HCEC 1CT (cell line): ENCODE data around the gene HTRA3.

Experiments used
- DNase-seq: peaks from one replicate; pipeline ENCODE4 v3.0.0-alpha.2; 2017

Gene HTRA3

GRCh38 chr4:8316251-8316771 is 46.8 kb downstream of the HTRA3 start:
- DNase-seq, result no peak

DNA sequence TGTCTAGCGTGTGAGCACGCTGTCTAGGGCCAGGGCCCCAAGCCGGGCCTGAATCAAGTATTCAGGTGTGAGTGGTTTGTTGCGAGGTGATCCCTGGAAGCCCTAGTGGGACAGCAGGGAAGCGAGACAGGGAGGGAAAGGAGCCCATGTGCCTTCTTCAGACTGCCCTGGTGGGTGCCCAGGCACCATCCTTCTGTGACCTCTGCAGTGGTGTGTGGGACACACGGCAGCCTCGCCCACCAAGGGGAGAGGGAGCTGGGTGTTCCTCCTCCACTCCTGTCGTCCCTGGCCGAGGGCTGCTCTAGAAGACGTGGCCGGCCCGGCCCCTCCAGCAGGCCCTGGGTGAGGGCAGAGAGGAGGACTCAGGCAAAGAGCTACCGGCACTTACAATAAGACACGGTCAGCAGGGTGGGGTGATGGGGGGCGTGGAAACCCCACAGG is 47.4 kb downstream of the HTRA3 start:
- DNase-seq, result no peak

DNA sequence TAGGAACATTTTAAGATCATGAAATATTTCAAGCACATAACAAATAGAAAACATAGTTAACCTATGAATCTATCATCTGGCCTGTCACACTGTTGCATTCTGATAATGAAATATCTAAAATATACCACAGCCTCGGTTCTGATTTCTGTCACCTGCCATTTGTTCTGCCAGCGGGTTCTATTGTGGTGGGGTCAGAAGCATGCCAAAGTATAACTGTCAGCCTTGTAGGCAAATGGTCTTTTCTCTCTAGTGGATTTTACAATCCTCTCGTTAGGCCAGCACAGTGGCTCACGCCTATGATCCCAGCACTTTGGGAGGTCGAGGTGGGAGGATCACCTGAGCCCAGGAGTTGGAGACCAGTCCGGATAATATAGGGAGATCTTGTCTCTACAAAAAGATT is 47.9 kb downstream of the HTRA3 start:
- DNase-seq, result no peak

GRCh38 chr4:8318509-8318908 is 49.0 kb downstream of the HTRA3 start:
- DNase-seq, result no peak

DNA sequence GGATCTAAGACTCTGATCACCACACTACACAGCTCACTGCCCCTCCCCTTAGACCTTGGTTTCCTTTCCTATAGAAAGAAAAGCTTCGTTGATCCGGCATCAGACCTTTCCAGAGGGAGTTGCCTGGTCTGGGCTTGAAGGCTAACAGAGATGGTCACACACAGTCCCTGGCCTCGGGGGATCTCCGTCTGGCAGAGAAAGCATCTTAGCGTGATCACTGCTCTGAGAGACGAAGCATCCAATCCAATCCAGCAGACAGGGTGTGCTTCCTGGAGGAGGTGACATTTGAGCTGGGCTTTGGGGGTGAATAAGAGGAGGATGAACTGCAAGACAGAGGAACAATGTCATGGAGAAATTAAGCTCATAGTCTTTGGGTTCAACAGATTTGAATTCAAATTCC is 49.5 kb downstream of the HTRA3 start:
- no peak for DNase-seq

DNA sequence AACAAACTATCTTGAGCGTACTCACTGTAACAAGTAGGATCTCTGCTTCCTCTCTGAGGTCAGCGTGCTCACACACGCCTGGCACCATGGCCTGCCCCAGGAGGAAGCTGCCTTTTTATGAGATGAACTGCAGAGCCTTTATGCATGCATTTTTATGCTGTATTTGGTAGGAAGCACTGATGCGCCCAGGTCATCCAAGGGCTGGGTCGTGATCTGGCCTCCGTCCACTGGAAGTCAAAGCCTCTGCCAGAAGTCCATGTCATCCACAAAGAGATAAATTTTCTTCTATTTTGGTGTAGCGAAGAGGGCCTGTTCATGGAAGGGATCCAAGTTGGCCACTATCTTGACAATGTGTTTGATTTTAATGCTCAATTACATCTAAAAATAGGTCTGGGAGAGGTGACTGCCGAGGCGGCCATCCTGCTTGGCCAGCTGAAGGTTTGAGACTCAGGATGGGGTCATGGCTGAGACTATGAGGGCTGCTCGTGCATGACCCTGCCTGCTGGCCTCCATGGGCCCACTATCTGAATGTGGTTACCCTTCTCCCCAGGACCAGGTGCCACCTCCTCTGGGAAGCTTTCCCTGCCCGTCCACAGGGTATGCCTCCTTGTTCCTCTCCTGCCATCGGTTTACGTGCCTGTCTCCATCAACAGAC is 50.3 kb downstream of the HTRA3 start:
- no peak for DNase-seq

- DNase-seq, result no peak
Measured at GRCh38 chr4:8320386-8320750, 50.8 kb downstream of the HTRA3 start.

DNA sequence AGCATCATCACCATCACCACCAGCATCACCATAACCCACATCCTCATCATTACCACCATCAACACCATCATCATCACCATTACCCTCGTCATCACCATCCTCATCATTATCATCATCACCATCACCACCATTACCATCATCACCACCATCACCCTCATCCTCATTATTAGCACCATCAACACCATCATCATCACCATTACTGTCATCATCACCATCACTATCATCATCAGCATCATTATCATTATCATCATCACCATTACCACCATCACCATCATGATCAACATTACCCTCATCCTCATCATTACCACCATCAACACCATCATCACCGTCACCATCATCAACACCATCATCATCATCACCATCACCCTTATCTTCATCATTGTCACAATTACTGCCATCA is 51.7 kb downstream of the HTRA3 start:
- DNase-seq, result no peak

DNA sequence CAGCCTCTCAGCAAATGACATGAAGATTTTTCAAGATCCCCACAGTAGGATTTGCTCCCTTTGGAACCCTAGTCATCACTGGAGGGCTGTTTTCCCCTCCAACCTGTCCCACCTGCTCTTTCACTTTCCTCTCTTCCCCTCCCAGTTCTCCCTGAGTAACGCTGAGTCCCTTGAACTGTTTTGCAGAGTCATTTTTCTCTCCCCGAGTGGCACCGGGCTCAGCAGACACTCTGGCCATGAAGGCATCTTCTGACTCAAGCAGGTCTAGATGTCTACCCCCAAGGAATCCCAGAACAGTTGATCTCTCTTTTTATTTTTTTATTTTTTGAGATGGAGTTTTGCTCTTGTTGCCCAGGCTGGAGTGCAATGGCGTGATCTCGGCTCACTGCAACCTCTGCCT is 52.2 kb downstream of the HTRA3 start:
- DNase-seq, result no peak

GRCh38 chr4:8322794-8323704 is 53.5 kb downstream of the HTRA3 start:
- no peak for DNase-seq

DNA sequence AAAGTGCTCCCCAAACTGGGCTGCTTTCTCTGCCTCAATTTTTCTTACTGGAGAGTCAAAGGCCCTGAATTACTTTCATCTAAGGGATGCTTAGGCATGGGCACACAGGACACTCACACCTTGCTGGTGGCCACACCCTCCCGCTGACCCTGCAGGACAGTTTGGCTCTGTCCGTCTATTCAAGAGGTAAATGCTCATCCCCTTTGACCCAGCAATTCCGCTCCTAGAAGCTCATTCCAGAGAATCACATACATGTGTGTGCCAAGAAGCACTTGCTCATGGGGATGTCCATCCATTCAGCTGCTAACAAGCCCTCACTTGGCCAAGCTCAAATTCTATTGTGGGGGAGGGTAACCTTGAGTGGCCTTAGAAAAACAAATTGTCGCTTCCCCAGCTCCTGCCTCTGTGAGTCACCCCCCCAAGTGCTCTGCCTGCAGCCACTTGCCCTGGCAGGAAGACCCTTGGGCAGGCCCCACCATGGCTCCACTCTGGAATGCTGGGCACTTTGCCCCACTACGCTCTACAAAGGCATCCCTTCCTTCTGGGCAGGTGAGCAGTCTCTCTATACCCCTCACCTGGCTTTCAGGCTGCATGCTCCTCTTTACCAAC is 54.5 kb downstream of the HTRA3 start:
- no peak for DNase-seq

- no peak for DNase-seq
Measured at GRCh38 chr4:8324640-8325239, 55.2 kb downstream of the HTRA3 start.

DNA sequence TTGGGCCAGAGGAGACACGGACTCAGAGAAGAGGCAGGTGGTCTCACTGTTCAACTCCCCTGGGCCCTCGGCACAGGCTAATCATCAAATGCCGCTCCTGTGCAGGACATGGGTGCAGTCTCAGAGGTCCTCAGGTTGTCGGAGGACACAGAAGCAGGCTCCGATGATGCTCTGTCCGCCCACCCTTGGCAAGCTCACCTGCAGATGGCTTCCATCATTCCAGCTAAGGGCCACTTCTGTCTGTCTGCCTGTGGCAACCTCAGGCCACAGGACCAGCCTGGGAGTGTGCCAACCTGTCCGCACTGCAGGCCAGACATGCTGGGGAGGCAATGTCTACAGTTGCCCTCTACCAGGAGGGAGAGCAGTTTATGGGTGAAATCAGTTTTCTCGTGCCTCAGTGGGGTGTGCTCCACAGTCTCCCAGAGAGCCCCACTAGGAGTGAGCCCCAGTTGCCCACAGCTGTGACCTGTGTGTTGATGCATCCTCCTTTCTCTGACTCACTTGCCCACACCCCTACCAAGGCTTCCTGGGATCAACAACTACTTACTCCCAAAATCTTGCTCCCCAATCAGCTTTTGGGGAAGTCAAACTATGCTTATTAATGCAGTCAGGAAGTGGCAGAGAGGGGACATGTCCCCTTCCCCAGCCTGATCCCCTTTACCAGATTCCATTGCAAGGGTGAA is 55.9 kb downstream of the HTRA3 start:
- no peak for DNase-seq

- no peak for DNase-seq
Measured at GRCh38 chr4:8326206-8326605, 56.7 kb downstream of the HTRA3 start.

DNA sequence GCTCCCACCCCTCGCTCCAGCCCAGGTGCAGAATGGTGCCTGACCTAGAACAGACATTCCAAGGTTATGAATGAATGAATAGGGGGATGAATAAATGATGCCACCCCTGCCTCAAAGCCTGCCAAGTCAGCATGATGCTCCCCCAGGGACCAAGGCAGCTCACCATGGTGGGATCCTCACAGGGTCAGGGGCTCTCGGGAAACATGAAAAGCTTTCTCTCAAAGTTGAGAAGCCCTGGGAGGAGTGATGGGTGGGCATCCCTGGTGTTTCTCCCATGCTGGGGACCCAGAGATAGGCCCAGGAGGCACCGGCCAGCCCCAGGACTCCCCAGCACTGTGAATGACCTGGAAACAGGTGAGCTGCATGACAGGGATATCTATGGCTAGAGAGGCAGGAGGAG is 58.9 kb downstream of the HTRA3 start:
- DNase-seq, result no peak

- DNase-seq, result no peak
Measured at GRCh38 chr4:8328866-8329559, 59.5 kb downstream of the HTRA3 start.

DNA sequence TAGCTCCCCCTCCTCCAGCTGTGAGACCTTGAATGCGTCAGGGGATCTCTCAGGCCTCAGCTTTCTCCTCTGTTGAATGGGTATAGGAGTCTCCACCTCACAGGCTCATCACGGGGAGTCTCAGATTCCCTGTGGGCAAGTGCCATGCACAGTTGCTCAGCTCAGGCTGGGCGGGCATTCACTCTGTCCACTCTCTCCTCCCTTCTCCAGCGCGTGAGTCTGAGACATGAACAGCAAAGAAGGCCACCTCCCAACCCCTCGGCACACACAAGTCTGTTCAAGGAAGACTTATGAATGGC is 60.0 kb downstream of the HTRA3 start:
- no peak for DNase-seq

DNA sequence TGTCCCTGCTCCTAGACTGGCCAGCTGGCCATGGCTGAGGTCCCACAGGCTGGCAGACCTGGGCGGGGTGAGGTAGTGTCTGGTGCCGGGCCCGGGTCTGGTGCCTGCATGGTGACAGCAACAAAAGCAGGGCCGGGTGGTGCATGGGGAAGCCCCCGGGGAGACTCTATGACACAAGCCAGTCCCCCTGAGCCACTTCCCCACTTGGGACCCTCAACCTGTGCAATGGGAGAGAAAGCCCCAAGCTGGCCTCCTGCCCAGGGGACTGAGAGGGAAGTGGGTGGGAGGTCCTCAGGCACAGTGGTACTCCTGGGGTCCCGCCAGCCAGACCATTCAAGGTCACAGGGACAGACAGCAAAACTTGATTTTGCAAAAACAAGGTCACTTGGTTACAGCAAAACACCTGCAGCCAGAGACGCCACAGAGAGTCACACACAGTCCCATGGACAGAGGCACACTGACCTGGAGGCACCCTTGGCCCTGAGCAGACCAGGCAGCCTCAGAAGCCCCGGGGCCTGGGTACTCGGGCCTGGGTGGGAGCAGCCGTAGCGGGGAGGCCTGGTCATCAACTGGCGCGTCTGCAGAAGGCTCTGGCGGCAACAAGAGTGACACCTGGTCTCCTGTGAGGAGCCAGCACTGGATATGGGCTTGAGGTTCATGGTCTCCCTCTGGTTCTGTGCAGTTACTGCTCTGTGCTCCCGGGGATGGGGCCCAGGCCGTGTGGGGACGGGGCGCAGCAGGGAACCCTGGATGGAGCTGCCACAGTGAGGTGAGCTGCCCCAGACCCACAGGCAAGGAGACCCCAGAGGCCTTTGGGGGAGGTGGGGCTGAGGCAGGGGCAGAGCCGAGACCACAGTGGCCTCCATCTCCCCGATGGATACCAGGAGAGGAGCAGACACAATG is 60.6 kb downstream of the HTRA3 start:
- DNase-seq, result no peak

GRCh38 chr4:8330821-8331574 is 61.4 kb downstream of the HTRA3 start:
- no peak for DNase-seq

- DNase-seq, result no peak
Measured at GRCh38 chr4:8331575-8331955, 62.0 kb downstream of the HTRA3 start.
